A673 (cell line): ENCODE results near the gene KRTAP10-7.

Experiments
- EZH2 ChIP-seq: fragments of 200-600 bp; sonication (generic); IDR thresholded peaks from 2 replicates; pipeline ENCODE4 v1.6.1; 2017; ENCODE audit warnings: borderline replicate concordance, low read depth, mild to moderate bottlenecking, mixed read lengths, antibody characterized with exemption, low read length; ENCODE audit not compliant: poor library complexity, severe bottlenecking
- TF ChIP-seq, protein P1 (sequence below): fragments of 300-800, 200-600 bp; sonication (generic); conservative IDR thresholded peaks from 2 replicates; pipeline ENCODE4 v1.5.1; 2017; ENCODE audit warnings: low read depth, mild to moderate bottlenecking, antibody characterized with exemption, low read length, moderate library complexity, mixed read lengths

DNA sequence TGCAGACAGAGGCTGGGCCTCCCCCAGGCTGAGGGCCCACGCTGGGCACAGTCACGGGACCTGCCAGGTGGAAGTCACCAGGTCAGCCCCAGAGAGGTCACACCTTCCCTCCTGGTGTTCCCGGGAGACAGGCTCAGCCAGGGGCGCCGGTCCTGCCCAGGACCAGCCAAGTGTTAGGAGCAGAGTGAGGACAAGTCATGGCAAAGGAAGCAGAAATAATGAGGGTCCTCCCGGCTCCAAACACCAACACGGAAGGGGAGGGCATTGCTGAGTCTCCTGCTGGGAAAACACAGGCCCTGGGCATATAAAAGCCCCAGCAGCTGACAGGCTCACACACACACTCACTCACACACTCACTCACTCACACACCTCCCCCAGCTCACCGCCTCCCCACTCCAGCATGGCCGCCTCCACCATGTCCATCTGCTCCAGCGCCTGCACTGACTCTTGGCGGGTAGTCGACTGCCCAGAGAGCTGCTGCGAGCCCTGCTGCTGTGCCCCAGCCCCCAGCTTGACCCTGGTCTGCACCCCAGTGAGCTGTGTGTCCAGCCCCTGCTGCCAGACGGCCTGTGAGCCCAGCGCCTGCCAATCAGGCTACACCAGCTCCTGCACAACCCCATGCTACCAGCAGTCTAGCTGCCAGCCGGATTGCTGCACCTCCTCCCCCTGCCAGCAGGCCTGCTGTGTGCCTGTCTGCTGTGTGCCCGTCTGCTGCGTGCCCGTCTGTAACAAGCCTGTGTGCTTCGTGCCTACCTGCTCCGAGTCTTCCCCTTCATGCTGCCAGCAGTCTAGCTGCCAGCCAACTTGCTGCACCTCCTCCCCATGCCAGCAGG lies 36.8 kb downstream of the KRTAP10-7 start, which contains the start of gene KRTAP10-10:
- TF ChIP-seq, protein P1, sequence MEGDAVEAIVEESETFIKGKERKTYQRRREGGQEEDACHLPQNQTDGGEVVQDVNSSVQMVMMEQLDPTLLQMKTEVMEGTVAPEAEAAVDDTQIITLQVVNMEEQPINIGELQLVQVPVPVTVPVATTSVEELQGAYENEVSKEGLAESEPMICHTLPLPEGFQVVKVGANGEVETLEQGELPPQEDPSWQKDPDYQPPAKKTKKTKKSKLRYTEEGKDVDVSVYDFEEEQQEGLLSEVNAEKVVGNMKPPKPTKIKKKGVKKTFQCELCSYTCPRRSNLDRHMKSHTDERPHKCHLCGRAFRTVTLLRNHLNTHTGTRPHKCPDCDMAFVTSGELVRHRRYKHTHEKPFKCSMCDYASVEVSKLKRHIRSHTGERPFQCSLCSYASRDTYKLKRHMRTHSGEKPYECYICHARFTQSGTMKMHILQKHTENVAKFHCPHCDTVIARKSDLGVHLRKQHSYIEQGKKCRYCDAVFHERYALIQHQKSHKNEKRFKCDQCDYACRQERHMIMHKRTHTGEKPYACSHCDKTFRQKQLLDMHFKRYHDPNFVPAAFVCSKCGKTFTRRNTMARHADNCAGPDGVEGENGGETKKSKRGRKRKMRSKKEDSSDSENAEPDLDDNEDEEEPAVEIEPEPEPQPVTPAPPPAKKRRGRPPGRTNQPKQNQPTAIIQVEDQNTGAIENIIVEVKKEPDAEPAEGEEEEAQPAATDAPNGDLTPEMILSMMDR = no peak
- TF ChIP-seq EZH2 = no peak
